HuH-7.5 (cell line): ENCODE data around the gene AOAH.
"Not testable (repeated sequence)": the region's sequence is repeated elsewhere in the genome, so short reads cannot be mapped to it uniquely, and the experiment has no call there.

ENCODE experiments used
- DNase-seq: peaks from one replicate; pipeline ENCODE4 v3.0.0; 2011; ENCODE audit warnings: low spot score

Gene AOAH

GRCh38 chr7:36657036-36657660 is 67.1 kb downstream of the AOAH start:
- DNase-seq, result no peak

- no peak for DNase-seq
Observed at GRCh38 chr7:36654436-36654835, 69.9 kb downstream of the AOAH start.

GRCh38 chr7:36653663-36654355 is 70.5 kb downstream of the AOAH start:
- no peak for DNase-seq

- DNase-seq, result no peak
Observed at GRCh38 chr7:36653008-36653662, 71.2 kb downstream of the AOAH start.

GRCh38 chr7:36652431-36652830 is 71.9 kb downstream of the AOAH start:
- no peak for DNase-seq

- DNase-seq, result no peak
Observed at GRCh38 chr7:36651404-36651803, 72.9 kb downstream of the AOAH start.

- no peak for DNase-seq
Observed at GRCh38 chr7:36650766-36651312, 73.5 kb downstream of the AOAH start.

- DNase-seq, result no peak
Observed at GRCh38 chr7:36650320-36650719, 74.0 kb downstream of the AOAH start.

GRCh38 chr7:36649319-36649718 is 75.0 kb downstream of the AOAH start:
- not testable (repeated sequence) for DNase-seq

- DNase-seq, result no peak
Observed at GRCh38 chr7:36648441-36648840, 75.9 kb downstream of the AOAH start.

- DNase-seq, result no peak
Observed at GRCh38 chr7:36644625-36645422, 79.5 kb downstream of the AOAH start.

- no peak for DNase-seq
Observed at GRCh38 chr7:36642414-36642813, 81.9 kb downstream of the AOAH start.

- DNase-seq, result no peak
Observed at GRCh38 chr7:36642010-36642409, 82.3 kb downstream of the AOAH start.

GRCh38 chr7:36640682-36641081 is 83.6 kb downstream of the AOAH start:
- no peak for DNase-seq

GRCh38 chr7:36639826-36640225 is 84.5 kb downstream of the AOAH start:
- no peak for DNase-seq

- no peak for DNase-seq
Observed at GRCh38 chr7:36638586-36639263, 85.6 kb downstream of the AOAH start.

- no peak for DNase-seq
Observed at GRCh38 chr7:36638140-36638539, 86.2 kb downstream of the AOAH start.

GRCh38 chr7:36637417-36637816 is 86.9 kb downstream of the AOAH start:
- no peak for DNase-seq

GRCh38 chr7:36636126-36636525 is 88.2 kb downstream of the AOAH start:
- no peak for DNase-seq

GRCh38 chr7:36635091-36635490 is 89.2 kb downstream of the AOAH start:
- no peak for DNase-seq

- DNase-seq, result no peak
Observed at GRCh38 chr7:36633377-36633776, 90.9 kb downstream of the AOAH start.
